ENCODE measurements around the gene TMEM266.

TMEM266 gene

GRCh38 chr15:76070192-76070591, 10.4 kb downstream of the TMEM266 start:
- DNase-seq = no peak

GRCh38 chr15:76070921-76071635, 11.3 kb downstream of the TMEM266 start:
- DNase-seq = no peak

- DNase-seq = no peak
These were observed 12.0 kb downstream of the TMEM266 start for GRCh38 chr15:76071806-76072205.

GRCh38 chr15:76073554-76073953, 13.8 kb downstream of the TMEM266 start:
- no peak for DNase-seq

GRCh38 chr15:76075046-76075445, 15.3 kb downstream of the TMEM266 start:
- no peak for DNase-seq

- no peak for DNase-seq
These were observed 18.6 kb downstream of the TMEM266 start for GRCh38 chr15:76078285-76078877.

GRCh38 chr15:76084256-76084655, 24.5 kb downstream of the TMEM266 start:
- no peak for DNase-seq

GRCh38 chr15:76098685-76099084, 38.9 kb downstream of the TMEM266 start:
- DNase-seq = no peak

GRCh38 chr15:76099388-76099787, 39.6 kb downstream of the TMEM266 start:
- no peak for DNase-seq

GRCh38 chr15:76100361-76100760, 40.6 kb downstream of the TMEM266 start:
- DNase-seq = no peak

- DNase-seq = no peak
These were observed 41.9 kb downstream of the TMEM266 start for GRCh38 chr15:76101655-76102054.

- DNase-seq = no peak
These were observed 45.6 kb downstream of the TMEM266 start for GRCh38 chr15:76105391-76105790.

GRCh38 chr15:76105911-76106310, 46.1 kb downstream of the TMEM266 start:
- no peak for DNase-seq

GRCh38 chr15:76107169-76107568, 47.4 kb downstream of the TMEM266 start:
- DNase-seq = no peak

GRCh38 chr15:76108021-76108723, 48.4 kb downstream of the TMEM266 start:
- DNase-seq = no peak

GRCh38 chr15:76109046-76109445, 49.3 kb downstream of the TMEM266 start:
- DNase-seq = no peak

GRCh38 chr15:76114561-76114960, 54.8 kb downstream of the TMEM266 start:
- no peak for DNase-seq

- no peak for DNase-seq
These were observed 56.5 kb downstream of the TMEM266 start for GRCh38 chr15:76116138-76116885.

GRCh38 chr15:76117181-76117580, 57.4 kb downstream of the TMEM266 start:
- no peak for DNase-seq

GRCh38 chr15:76118767-76119166, 59.0 kb downstream of the TMEM266 start:
- no peak for DNase-seq

- no peak for DNase-seq
These were observed 63.2 kb downstream of the TMEM266 start for GRCh38 chr15:76123031-76123430.

GRCh38 chr15:76127169-76127568, 67.4 kb downstream of the TMEM266 start:
- DNase-seq = no peak

- no peak for DNase-seq
These were observed 68.1 kb downstream of the TMEM266 start for GRCh38 chr15:76127880-76128279.

Data from CD4-positive, alpha-beta T cell treated with Interleukin-15 for 1 hour (primary cell).